HG03196 (cell line): ENCODE measurements around the gene CCT6A.
"Not testable (repeated sequence)": the region's sequence is repeated elsewhere in the genome, so short reads cannot be mapped to it uniquely, and the experiment has no call there.

Source experiments
- ATAC-seq: cut with Tn5 transposase; IDR thresholded peaks from one replicate; pipeline ENCODE4 v1.9.1; 2021; ENCODE audit not compliant: unreplicated experiment

CCT6A gene

GRCh38 chr7:56051339-56052191 is at the start of gene CCT6A, which contains the start of gene PSPH:
TSS of gene CCT6A (plus strand) at chr7:56051765. CDS start at chr7:56051849, 84 bp downstream.
TSS of gene PSPH (minus strand) at chr7:56051444. CDS start at chr7:56021212, 30,232 bp downstream.
- ATAC-seq, result peak; percentile 94

DNA sequence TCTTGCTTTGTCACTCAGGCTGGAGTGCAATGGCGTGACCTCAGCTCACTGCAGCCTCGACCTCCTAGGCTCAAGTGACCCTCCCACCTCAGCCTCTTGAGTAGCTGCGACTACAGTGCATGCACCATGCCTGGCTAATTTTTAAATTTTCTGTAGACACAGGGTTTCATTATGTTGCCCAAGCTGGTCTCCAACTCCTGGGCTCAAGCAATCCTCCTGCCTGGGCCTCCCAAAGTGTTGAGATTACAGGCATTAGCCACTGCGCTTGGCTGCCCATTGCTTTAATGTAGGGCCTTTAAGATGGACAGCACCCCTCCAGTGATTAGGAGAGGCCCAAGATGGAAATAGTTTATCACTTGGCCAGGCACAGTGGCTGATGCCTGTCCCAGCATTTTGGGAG is 47.8 kb upstream of the CCT6A start:
- no peak for ATAC-seq

GRCh38 chr7:56007167-56007652 is 44.4 kb upstream of the CCT6A start:
- ATAC-seq, result no peak

DNA sequence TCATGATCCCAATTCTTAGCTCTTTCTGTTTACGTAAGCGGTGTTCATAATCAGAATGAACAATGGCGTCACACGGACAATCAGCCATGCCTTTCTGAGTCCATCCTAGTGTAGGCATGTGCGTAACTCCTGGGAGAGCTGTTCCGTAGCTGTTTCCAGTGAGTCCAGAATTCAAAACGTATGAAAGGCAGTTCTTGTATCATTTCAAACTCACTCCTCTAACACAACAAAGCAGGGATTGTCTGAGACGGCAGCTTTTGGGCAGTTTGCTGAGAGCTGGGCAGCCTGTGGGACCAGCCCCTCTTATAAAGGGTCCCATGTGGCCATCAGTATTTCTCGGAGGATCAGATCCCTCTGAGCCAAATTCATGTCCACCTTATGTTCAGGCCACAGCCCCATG is 43.7 kb upstream of the CCT6A start:
- ATAC-seq, result no peak

DNA sequence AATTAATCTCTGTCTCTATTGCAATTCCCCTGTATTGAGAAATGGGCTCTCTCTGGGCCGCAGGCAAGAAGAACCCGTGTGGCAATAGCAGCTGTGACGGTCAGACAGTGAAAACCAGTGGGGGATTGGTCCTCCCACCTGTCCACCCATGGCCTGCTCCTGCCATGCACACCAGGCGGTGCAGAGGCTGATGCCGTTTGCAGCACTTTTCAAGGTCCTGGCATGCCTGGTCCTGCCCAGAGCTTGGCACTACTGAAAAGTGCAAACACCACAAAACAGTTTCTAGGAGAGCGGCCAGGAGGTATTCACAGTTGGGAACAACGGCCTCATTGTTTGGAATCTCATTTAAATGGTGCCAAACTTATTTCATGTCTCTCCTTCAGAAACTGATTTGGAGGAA is 41.9 kb upstream of the CCT6A start:
- ATAC-seq, result no peak

- ATAC-seq, result not testable (repeated sequence)
Measured at GRCh38 chr7:56017015-56017414, 34.5 kb upstream of the CCT6A start.

DNA sequence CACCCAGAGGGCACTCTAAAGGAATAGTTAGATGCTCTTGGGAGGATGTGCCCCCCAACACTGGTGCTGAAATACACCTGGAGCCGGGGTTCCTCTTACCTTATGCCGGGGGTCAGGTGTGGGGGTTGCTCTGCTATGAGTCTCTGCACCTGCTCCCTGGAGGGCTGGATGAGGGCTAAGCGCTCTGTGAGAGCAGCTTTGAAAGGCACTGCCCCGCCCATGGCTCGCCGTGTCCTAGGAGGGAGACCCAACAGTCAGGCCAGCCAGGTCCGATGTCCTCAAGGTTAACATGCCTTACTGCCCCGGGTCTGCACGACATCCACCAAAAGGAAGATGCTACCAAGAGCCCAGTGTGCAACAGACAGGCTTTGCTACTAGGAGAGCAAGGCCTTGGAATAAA is 32.1 kb upstream of the CCT6A start:
- no peak for ATAC-seq

- no peak for ATAC-seq
Measured at GRCh38 chr7:56023500-56023899, 28.1 kb upstream of the CCT6A start.

GRCh38 chr7:56026538-56026937 is 25.0 kb upstream of the CCT6A start:
- no peak for ATAC-seq

- ATAC-seq, result no peak
Measured at GRCh38 chr7:56028942-56029630, 22.5 kb upstream of the CCT6A start.

- ATAC-seq, result no peak
Measured at GRCh38 chr7:56030340-56030739, 21.2 kb upstream of the CCT6A start.

GRCh38 chr7:56031556-56031955 is 20.0 kb upstream of the CCT6A start:
- not testable (repeated sequence) for ATAC-seq

DNA sequence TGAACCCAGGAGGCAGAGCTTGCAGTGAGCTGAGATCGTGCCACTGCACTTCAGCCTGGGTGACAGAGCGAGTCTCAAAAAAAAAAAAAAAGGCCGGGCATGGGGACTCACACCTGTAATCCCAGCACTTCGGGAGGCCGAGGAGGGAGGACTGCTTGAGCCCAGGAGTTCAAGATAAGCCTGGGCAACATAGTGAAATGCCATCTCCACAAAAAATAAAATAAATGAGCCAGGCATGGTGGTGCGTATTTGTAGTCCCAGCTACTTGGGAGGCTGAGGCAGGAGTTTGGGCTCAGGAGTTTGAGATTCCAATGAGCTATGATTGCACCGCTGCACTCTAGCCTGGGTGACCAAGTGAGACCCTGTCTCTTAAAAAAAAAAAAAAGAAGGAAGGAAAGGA is 19.0 kb upstream of the CCT6A start:
- not testable (repeated sequence) for ATAC-seq

- ATAC-seq, result peak; percentile 92
Measured at GRCh38 chr7:56033671-56034432, 17.7 kb upstream of the CCT6A start.

GRCh38 chr7:56040730-56041129 is 10.8 kb upstream of the CCT6A start:
- no peak for ATAC-seq

GRCh38 chr7:56045758-56046157 is 5.8 kb upstream of the CCT6A start:
- not testable (repeated sequence) for ATAC-seq

DNA sequence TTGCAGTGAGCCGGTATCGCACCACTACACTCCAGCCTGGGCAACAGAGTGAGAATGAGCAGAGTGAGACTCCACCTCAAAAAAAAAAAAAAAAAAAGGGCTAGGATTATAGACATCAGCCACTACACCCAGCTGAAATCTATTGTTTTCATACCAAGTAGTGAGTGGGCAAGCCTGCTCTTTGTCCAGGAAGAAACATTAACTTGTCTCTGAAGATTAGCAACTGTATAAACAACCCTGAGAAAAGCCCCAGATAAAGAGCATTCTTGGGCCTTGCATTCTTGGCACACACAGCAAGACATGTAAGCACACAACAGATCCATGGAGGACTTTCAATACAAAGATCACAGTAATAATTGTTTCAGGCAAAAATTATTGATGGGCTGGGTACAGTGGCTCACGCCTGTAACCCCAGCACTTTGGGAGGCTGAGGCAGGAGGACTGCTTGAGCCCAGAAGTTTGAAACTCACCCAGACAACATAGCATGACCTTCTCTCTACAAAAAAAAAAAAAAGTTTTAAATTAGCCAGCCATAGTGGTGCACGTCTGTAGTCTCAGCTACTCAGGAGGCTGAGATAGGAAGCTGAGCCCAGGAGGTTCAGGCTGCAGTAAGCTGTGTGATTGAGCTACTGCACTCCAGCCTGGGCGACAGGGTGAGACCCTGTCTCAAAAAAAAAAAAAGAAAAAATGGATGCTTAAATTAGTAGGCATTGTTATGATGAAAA is 4.7 kb upstream of the CCT6A start:
- no peak for ATAC-seq

DNA sequence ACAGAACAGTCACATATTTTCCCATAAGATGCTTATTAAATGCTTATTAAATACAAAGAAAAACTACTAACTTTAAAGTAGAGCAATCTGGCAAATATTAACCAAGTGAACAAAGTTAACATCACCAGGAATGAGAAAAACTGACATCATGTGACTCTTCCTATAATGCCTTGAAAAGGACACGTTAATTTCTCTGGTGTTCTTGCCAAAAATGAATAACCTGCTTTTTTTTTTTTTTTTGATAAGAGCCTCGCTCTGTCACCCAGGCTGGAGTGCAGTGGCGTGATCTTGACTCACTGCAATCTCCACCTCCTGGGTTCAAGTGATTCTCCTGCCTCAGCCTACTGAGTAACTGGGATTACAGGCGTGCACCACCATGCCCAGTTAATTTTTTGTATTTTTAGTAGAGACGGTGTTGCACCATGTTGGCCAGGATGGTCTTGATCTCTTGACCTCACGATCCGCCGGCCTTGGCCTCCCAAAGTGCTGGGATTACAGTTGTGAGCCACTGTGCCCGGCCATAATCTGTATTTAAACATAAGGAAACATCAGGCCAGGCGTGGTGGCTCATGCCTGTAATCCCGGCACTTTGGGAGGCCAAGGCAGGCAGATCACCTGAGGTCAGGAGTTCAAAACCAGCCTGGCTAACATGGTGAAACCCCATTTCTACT is 4.0 kb upstream of the CCT6A start:
- ATAC-seq, result not testable (repeated sequence)

DNA sequence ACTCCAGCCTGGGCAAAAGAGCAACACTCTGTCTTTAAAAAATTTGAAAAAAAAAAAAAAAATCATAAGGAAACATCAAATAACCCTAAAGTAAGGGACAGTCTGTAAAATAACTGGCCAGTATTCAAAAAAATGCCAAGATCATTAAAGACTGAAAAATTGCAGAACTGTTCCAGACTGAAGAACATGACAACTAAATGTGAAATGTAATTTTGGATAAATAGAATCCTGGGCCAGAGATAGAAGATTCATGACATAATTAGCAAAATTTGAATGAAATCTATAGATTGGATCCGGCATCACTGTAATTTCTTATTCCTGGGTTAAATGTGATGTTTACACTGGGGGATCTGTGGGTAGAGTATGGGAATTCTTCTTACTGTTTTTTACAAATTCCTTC is 3.3 kb upstream of the CCT6A start:
- ATAC-seq, result no peak

- ATAC-seq, result not testable (repeated sequence)
Measured at GRCh38 chr7:56048763-56049162, 2.8 kb upstream of the CCT6A start.
